ENCODE measurements around the gene CAVIN2.

The CAVIN2 gene

DNA sequence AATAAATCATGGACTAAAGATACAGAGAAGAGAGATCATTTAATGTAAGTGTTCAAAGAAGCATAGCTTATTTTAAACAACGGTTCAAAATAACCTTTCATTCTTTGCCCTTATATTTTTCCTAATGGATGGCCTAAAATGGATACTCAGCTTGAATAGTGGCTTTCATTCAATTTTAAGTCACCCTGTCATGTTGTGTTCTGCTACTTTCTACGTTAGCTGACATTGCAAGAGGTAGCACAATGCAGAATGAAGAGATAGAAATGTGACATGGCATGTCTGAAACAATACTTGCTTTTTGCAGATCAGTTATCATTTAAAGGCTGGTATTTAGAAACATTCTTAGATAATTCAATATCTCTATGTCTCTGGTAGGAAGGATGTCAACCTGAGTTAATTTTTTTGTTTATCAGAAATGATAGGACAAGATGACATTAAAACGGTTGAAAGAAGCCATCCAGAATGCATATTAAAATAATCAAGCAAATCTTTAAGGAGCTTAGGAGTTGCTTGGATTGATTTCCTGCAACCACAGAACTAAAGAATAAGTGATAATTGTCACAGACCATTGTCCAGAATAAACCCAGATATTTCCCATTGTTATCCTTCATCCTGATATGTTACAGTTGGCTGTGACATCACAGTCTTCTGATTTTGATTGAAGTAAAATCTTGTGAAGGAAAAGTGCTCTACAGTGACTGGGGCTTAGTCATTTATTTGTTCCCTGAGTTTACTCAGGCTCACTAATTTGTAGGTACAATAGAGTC is 41.7 kb upstream of the CAVIN2 start:
- no peaks in the 10 kb centered on the region for H3K9me3 ChIP-seq (ENCODE audit: control insufficient read depth, insufficient read depth, low read depth, low read length)
- ChIA-PET CTCF (interaction anchor here (0.5 to 1.1 kb wide), 3 partner anchors 18 to 1082 kb away, joined by 3 to 4 read pairs (median 3); no protein-coding TSS in a partner anchor), POLR2A (no interaction called here)
- no peaks in the 10 kb centered on the region for H3K4me1 ChIP-seq (ENCODE audit: control insufficient read depth, insufficient read depth, low read length)
- TF ChIP-seq ZNF19 (tag by site-specific recombination; IDR thresholded peaks at IDR 0.05; ENCODE audit: low read depth) (no peak), ZFP3 (tag by site-specific recombination; IDR thresholded peaks at IDR 0.05; ENCODE audit: low read depth) (no peak), ZNF621 (tag by site-specific recombination; IDR thresholded peaks at IDR 0.05) (no peak), HOXC10 (CRISPR knock-in tag; IDR thresholded peaks at IDR 0.05) (no peak), GLI4 (tag by site-specific recombination; IDR thresholded peaks at IDR 0.05) (no peak), ZNF416 (tag by site-specific recombination; IDR thresholded peaks at IDR 0.05) (no peak), ZNF202 (tag by site-specific recombination; IDR thresholded peaks at IDR 0.05; ENCODE audit: borderline replicate concordance) (no peak), ZNF112 (tag by site-specific recombination; IDR thresholded peaks at IDR 0.05) (no peak), ZNF37A (tag by site-specific recombination; IDR thresholded peaks at IDR 0.05) (no peak)
- H3K27ac ChIP-seq (ENCODE audit: extremely low read depth, low read depth, low read length), result no peak overlapping the region
- no peak overlapping the region for H3K4me3 ChIP-seq (ENCODE audit: low read depth, low read length)
- H3K36me3 ChIP-seq (ENCODE audit: control insufficient read depth in 2 of 2, insufficient read depth in 1 of 2, low read length in 2 of 2), result no peaks in the 10 kb centered on the region

DNA sequence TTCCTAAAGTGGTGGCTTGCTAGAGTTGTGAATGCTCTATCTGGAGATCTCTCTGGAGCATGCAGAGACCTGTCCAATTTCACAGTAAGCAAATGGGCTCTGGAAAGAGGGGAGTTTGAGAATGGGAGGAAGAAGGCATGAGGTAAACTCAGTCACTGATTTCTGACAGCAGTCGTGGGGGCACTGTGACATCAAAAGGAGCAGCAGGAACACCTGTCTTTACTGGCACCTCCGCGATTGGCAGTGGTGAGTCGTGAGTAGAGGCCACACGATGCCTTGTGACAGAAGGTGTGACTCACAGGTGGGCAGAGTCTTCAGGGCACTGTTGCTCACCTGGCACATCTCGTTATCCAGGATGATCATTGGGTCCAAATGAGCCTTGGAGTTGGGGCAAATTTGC is 38.8 kb upstream of the CAVIN2 start:
- ChIA-PET POLR2A (no interaction called here), CTCF (no interaction called here)
- H3K4me3 ChIP-seq (ENCODE audit: low read depth, low read length), result no peak overlapping the region

DNA sequence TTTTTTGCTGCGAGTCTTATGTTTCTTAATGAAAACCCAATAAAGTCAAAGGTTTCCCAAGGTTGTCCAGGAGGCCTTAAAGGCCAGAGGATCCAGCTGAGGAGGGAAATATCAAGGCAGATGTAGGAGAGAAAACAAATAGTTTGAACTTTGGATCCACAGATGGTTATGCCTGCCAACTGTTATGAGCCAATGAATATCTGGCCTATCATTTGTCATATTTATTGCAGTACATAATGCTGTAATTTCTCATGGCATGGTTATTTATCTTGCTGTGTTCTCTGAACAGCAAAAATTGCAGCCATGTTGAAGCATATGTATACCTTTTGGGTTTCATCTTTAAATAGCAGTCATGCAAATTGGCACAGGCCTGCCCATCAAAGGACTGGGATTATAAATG is 38.2 kb upstream of the CAVIN2 start:
- POLR2A ChIA-PET, result no interaction called here
- Histone ChIP-seq H3K4me1 (ENCODE audit: control insufficient read depth, insufficient read depth, low read length) (no peaks in the 10 kb centered on the region), H3K9me3 (ENCODE audit: control insufficient read depth, insufficient read depth, low read depth, low read length) (no peaks in the 10 kb centered on the region), H3K4me3 (ENCODE audit: low read depth, low read length) (no peak overlapping the region), H3K27ac (ENCODE audit: extremely low read depth, low read depth, low read length) (no peak overlapping the region), H3K36me3 (ENCODE audit: control insufficient read depth in 2 of 2, insufficient read depth in 1 of 2, low read length in 2 of 2) (no peaks in the 10 kb centered on the region)
- no peak for TF ChIP-seq ZNF274 (IDR thresholded peaks at IDR 0.05; ENCODE audit: low read length)
- no peak for TF ChIP-seq ZNF274 (tag by site-specific recombination; IDR thresholded peaks at IDR 0.05; ENCODE audit: borderline replicate concordance)
- TF ChIP-seq ZNF138 (tag by site-specific recombination; IDR thresholded peaks at IDR 0.05; ENCODE audit: borderline replicate concordance), result no peak
- no peak for TF ChIP-seq ZNF223 (tag by site-specific recombination; IDR thresholded peaks at IDR 0.05)
- TF ChIP-seq ZNF768 (tag by site-specific recombination; IDR thresholded peaks at IDR 0.05), result no peak
- TF ChIP-seq, protein P1, sequence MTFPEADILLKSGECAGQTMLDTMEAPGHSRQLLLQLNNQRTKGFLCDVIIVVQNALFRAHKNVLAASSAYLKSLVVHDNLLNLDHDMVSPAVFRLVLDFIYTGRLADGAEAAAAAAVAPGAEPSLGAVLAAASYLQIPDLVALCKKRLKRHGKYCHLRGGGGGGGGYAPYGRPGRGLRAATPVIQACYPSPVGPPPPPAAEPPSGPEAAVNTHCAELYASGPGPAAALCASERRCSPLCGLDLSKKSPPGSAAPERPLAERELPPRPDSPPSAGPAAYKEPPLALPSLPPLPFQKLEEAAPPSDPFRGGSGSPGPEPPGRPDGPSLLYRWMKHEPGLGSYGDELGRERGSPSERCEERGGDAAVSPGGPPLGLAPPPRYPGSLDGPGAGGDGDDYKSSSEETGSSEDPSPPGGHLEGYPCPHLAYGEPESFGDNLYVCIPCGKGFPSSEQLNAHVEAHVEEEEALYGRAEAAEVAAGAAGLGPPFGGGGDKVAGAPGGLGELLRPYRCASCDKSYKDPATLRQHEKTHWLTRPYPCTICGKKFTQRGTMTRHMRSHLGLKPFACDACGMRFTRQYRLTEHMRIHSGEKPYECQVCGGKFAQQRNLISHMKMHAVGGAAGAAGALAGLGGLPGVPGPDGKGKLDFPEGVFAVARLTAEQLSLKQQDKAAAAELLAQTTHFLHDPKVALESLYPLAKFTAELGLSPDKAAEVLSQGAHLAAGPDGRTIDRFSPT (tag by site-specific recombination; IDR thresholded peaks at IDR 0.05), result no peak
- no peak for TF ChIP-seq PRDM1 (tag by site-specific recombination; IDR thresholded peaks at IDR 0.05)
- TF ChIP-seq ZNF514 (tag by site-specific recombination; IDR thresholded peaks at IDR 0.05), result no peak
- TF ChIP-seq, protein P2, sequence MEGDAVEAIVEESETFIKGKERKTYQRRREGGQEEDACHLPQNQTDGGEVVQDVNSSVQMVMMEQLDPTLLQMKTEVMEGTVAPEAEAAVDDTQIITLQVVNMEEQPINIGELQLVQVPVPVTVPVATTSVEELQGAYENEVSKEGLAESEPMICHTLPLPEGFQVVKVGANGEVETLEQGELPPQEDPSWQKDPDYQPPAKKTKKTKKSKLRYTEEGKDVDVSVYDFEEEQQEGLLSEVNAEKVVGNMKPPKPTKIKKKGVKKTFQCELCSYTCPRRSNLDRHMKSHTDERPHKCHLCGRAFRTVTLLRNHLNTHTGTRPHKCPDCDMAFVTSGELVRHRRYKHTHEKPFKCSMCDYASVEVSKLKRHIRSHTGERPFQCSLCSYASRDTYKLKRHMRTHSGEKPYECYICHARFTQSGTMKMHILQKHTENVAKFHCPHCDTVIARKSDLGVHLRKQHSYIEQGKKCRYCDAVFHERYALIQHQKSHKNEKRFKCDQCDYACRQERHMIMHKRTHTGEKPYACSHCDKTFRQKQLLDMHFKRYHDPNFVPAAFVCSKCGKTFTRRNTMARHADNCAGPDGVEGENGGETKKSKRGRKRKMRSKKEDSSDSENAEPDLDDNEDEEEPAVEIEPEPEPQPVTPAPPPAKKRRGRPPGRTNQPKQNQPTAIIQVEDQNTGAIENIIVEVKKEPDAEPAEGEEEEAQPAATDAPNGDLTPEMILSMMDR (tag by site-specific recombination; IDR thresholded peaks at IDR 0.05), result no peak
- no peak for TF ChIP-seq ZBTB20 (tag by site-specific recombination; IDR thresholded peaks at IDR 0.05)
- no peak for TF ChIP-seq ZNF292 (tag by site-specific recombination; IDR thresholded peaks at IDR 0.05; ENCODE audit: borderline replicate concordance, low read depth)
- TF ChIP-seq, protein P3, sequence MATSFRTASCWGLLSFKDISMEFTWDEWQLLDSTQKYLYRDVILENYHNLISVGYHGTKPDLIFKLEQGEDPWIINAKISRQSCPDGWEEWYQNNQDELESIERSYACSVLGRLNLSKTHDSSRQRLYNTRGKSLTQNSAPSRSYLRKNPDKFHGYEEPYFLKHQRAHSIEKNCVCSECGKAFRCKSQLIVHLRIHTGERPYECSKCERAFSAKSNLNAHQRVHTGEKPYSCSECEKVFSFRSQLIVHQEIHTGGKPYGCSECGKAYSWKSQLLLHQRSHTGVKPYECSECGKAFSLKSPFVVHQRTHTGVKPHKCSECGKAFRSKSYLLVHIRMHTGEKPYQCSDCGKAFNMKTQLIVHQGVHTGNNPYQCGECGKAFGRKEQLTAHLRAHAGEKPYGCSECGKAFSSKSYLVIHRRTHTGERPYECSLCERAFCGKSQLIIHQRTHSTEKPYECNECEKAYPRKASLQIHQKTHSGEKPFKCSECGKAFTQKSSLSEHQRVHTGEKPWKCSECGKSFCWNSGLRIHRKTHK (tag by site-specific recombination; IDR thresholded peaks at IDR 0.05), result no peak
- TF ChIP-seq ZNF664 (tag by site-specific recombination; IDR thresholded peaks at IDR 0.05), result no peak
- no peak for TF ChIP-seq ZNF510 (tag by site-specific recombination; IDR thresholded peaks at IDR 0.05; ENCODE audit: insufficient replicate concordance)
- no peak for TF ChIP-seq ZNF335 (tag by site-specific recombination; conservative IDR thresholded peaks at IDR 0.05)
- CTCF ChIA-PET, result no interaction called here

More for the DNA sequence above, 38.8 kb upstream of the CAVIN2 start:
- no peaks in the 10 kb centered on the region for H3K36me3 ChIP-seq (ENCODE audit: control insufficient read depth in 2 of 2, insufficient read depth in 1 of 2, low read length in 2 of 2)
- H3K27ac ChIP-seq (ENCODE audit: extremely low read depth, low read depth, low read length), result no peak overlapping the region
- H3K9me3 ChIP-seq (ENCODE audit: control insufficient read depth, insufficient read depth, low read depth, low read length), result no peaks in the 10 kb centered on the region
- no peaks in the 10 kb centered on the region for H3K4me1 ChIP-seq (ENCODE audit: control insufficient read depth, insufficient read depth, low read length)
- TF ChIP-seq, protein P4, sequence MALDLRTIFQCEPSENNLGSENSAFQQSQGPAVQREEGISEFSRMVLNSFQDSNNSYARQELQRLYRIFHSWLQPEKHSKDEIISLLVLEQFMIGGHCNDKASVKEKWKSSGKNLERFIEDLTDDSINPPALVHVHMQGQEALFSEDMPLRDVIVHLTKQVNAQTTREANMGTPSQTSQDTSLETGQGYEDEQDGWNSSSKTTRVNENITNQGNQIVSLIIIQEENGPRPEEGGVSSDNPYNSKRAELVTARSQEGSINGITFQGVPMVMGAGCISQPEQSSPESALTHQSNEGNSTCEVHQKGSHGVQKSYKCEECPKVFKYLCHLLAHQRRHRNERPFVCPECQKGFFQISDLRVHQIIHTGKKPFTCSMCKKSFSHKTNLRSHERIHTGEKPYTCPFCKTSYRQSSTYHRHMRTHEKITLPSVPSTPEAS (tag by site-specific recombination; IDR thresholded peaks at IDR 0.05), result no peak
- TF ChIP-seq ZXDB (tag by site-specific recombination; IDR thresholded peaks at IDR 0.05), result no peak
- TF ChIP-seq ZNF776 (tag by site-specific recombination; IDR thresholded peaks at IDR 0.05; ENCODE audit: borderline replicate concordance), result no peak
- no peak for TF ChIP-seq ZNF416 (tag by site-specific recombination; IDR thresholded peaks at IDR 0.05)

Measured in HEK293 (cell line).